Activated CD8-positive, alpha-beta memory T cell treated with anti-CD3 and anti-CD28 coated beads, Interleukin-2, amount 50 U/mL, for 1 hour (primary cell): ENCODE measurements around the gene CCL11.

ENCODE experiments used
- DNase-seq: peaks from one replicate; pipeline ENCODE4 v3.0.0-alpha.2; 2020; ENCODE audit errors: extremely low read depth

The CCL11 gene

DNA sequence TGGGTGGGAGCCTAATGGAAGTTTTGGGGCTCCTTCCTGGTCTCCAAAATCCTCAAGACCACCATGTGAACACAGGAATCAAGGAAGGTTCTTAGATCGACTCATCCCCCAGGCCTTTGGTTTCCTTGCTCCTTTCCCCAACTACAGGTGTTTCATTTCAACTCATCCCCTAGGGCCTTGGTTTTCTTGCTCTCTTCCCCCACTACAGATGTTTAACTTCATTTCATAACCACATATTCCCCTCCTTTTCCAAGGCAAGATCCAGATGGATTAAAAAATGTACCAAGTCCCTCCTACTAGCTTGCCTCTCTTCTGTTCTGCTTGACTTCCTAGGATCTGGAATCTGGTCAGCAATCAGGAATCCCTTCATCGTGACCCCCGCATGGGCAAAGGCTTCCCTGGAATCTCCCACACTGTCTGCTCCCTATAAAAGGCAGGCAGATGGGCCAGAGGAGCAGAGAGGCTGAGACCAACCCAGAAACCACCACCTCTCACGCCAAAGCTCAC lies at the start of gene CCL11:
Gene CCL11 (plus strand): TSS at position 457 of the 507 bp plus-strand sequence. CDS start 67 bp downstream, outside the sequence.
- no peak for DNase-seq

DNA sequence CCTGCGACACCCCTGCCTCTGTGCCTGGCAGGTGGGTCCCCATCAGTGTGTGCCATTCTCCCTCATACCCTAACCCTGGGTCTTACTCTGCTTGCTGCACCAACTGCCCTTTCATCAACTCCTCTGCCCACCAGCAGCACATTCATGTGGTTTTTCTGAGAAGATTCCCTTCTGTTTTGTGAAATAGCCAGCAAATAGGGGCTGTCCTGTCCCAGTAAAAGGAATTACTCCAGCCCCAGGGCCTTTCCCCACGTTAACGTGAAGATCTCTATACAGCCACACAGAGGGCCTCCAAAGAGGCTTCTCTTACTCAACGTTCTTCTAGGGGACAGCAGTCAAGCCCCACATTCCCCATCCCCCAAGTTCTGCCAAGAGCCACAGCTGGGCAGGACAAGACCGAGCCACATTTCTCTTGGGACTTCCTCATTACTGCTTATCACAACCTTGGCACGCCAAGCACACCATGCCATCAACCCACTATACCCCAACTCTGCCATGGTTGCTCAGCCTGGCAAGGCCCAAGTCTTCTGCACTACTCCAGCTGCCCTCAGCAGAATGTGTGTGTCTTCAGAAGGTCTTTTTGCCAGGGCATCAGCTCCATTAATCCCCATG lies 49.2 kb upstream of the CCL11 start:
- no peak for DNase-seq

DNA sequence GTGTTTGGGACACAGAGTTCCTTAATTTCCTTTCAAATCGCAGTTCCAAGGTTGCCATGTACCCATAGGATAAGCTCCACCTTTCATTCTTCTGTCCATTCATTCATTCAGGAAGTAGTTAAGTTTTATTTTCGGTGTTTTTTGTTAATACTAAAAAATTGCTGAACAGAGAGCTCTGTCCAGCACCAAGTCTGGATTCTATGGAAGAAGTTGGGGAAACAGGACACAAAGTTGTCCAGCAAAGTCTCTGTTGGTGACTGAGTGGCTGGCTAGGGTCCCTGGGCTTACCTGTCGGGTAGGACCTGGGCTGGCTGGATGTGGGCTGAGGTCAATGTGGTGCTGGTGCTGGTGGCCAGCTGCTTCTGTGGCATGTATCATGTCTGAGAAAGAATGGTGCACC lies 48.1 kb upstream of the CCL11 start:
- DNase-seq = no peak

DNA sequence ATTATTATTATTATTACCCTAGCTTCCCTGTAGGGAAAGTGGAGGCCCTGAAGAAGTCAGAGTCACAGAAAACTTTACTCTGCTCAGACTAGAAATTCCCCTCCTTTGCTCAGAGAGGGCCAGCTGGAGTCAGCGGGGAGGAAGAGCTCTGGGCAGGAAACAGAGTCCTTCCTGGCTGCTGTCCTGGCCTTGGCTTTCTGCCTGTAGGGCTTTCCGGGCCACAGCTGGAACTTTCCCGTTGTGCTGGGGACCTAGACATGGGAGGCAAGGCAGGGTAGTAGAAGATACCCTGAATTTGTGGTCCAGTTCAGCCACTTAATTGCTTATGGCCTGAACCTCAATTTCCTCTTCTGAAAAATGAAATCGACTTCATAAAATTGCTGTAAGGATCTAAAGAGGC lies 44.5 kb upstream of the CCL11 start:
- DNase-seq = no peak

DNA sequence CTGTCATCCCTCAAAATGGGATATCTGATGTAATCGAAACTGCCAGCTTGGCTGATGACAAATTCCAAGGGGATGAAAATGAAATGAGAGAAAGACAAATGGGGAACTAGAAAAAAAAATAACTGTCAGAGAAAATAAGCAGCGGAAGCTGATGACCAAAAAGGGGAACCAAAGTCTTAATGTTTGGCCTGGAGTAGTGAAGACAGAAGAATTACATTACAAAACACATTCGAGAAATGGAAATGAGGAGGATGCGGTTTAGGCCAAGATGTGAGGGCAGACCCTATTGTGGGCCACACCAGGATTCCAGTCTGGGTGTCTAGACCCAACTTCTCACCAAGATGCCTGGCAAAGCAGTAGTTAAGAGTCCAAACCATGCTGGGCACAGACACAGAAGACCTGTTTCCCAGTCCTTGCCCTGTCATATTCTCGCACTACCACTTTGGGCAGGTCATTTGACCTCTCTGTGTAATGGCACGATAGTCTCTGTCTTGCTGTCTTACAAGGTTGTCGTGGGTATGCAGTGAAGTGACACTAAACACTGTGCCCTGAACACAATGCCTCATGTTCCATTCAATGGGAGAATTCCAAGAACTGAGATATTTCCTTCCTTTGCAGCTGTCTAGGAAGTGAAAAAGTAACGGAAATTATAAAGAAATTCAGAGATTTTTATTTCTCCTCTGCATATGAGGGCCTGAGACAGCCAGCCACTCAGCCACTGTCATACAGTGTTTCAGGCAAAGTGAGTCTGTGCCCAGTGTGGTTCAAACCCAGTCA lies 42.8 kb upstream of the CCL11 start:
- DNase-seq = no peak

DNA sequence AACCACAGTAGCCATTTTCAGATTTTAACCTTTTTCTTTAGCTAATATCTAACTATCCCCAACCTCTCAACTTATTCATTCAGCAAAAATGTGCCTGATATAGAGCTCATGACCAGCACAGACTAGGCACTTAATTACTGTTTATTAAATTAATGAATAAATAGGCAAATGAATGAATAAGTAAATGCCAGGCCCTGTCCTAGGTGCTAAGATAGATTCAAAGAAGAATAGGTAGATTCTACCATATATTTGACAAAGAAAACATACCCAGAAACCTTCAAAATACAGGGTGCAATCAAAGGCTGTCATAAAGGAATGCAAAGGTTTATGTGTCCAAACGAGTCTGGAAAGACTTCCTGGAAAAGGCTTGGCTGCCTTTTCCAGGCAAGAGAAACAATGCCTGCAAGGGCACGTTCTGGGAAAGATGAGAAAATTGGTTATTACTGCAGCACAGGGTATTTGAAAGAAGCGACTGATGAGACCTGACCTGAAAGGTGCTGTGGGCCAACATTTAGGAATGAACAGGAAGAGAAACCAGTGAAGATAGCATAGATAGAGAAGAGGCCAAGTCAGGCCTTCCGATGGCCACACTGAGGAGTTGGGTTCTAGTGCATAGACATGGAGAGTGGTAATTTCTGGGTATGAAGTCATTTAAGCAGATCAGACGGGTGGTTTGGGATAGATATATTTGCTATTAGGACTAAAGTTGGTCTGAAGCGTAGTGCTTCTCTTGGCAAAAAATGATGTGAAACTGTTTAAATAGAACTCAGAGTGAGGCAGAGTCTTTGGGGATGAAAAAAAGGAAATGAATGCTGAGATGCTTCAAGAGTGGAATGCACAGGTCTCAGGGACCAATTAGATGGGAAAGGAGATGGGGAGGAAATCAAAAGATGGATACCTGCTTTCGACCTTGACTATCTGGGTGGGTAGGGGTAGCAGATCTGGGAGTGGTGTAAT lies 41.9 kb upstream of the CCL11 start:
- DNase-seq = no peak

DNA sequence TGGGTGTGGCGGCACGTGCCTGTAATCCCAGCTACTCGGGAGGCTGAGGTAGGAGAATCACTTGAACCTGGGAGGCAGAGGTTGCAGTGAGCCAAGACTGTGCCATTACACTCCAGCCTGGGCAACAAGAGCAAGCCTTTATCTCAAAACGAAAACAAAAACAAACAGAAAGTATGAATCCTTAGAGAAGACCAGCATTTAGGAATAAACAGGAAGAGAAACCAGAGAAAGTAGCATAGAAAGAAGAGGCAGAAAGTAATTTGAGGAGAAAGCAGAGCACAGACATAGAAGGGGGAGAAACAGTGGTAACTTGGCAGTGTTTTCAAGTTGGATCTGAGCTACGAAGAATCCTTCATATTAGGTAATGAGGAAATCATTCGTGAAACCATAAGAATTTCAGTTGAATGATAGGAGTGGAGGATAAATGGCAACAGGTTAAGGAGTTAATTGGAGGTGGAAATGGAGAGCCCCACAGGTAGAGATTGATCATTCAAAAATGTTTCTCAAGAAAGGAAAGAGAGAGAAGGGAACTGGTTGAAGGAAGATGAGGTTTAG lies 40.1 kb upstream of the CCL11 start:
- no peak for DNase-seq

DNA sequence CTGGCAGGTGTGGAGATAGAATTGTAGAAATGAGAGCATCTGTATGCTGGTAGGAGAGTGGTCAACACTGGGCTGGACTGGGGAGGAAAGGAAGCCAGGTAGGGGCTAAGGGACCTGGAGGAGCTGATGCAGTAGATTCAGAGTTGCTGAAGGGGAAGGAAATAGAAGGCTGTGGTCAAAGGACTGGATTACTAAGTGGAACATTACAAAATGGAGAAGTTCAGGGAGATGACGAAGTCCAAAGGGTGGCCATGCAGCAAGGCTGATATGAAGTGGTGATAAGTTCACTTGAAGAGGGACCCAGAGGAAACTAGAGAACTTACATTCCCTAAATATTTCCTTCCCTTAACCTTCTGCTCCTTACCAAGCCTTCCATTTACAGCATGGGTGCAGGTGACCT lies 39.1 kb upstream of the CCL11 start:
- DNase-seq = no peak

DNA sequence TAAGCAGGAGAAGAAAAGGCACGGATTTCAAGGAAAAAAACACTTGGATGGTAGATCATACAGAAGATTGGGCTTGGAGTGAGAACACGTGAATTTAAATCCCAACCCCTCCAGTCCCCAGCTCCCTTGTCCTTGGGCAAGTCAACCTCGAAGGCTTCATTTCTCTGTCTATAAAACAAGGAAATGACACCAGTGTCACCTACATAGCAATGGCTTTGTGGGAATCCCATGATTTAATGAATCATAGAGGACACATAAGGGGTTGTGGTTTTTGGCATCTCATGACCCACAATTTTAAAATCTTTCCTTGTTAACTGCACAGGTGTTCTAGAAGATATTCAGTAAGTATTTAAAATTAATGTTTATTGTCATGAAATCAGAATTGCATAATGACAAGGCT lies 38.7 kb upstream of the CCL11 start:
- DNase-seq = no peak

DNA sequence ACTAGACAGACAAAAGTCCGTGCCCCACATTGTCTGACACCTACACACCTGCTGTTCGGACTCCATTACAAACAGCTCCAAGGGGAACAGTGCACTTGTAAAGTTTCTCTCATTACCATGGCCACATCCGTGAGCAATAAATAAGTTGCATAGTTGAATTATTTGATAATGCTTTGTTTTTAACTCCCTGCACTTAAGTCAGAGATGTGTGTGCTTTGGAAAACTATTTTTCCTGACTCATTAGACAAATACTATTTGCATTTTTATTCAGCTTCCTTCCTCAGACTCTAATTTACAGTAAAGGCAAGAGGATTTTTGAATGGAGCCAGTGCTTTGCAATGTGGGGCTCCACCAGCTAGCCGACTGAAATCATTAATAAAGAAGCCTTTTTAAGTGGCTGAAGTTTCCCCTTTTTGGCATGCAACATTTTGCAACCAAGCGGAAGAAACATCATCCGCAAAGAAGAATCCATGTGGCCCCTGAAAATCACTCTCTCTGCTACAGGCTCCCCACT lies 37.0 kb upstream of the CCL11 start:
- no peak for DNase-seq

DNA sequence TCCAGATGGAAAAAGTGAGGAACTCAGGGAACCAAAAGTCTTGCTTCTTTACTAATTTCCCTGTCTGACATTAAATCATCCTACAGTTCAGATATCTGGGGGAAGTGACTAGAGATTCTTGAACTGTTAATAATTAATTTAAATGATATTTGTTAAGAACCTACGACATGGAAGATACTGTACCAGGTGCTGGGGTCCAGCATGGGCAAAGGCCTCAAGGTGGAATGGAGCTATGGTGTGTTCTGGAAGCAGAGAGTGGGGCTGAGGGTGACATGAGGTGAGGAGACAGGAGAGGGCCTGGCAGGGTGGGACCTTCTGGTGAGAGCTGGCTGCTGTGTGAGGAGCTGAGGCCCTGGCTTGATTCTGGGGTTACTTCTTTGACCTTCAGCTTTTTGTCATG lies 36.5 kb upstream of the CCL11 start:
- no peak for DNase-seq

DNA sequence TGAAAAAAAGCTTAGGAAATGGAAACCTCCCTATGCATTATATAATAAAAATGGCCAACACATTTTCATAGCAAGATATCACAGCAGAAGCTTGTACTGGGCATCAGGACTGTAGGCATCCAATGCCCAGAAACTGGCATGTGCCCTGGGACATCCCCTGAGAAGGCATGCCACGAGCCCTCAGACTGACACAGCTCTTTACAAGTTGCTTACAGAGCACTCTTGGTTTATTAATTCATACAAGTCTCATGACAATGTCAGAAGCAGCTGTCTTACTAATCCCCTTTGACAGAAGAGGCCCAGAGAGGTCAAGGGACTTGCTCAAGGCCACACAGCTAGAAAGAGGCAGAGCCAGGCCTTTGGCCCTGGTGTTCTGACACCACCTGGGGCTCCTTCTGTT lies 36.1 kb upstream of the CCL11 start:
- DNase-seq = no peak

DNA sequence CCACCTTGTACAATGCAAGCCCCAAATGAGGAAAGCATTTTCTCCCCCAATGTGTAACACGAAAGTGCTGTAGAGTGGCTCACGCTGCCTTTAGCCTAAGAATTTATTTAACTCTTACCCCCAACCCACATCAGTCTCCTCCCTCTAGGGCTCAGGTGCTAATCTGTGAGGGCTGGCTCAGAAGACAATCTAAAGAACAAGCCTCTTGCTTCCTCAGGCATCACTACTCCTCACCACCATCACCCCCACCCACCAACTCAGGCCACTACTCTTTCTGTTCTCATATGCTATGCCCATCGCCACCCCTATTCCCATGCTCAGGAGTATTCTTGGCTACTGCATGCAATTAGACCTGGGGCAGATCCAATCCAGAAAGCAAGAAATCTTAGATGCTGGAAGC lies 34.4 kb upstream of the CCL11 start:
- DNase-seq = no peak

DNA sequence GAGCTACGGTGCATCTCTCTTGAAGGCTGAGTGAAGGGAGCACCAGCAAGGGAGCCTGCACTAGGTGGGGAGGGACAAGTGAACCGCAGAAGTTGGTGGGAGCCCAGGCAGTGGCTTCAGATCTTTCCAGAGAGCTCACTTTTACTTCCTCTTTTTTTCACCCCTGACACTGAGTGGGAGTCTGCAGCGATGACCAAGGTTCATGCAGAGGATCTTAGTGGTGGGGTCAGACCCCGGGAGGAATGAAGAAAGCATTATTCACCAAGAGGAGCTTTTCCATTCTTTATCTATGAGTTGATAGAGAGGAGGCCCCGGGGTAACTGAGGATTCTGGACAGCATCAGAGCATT lies 33.5 kb upstream of the CCL11 start:
- DNase-seq = no peak

DNA sequence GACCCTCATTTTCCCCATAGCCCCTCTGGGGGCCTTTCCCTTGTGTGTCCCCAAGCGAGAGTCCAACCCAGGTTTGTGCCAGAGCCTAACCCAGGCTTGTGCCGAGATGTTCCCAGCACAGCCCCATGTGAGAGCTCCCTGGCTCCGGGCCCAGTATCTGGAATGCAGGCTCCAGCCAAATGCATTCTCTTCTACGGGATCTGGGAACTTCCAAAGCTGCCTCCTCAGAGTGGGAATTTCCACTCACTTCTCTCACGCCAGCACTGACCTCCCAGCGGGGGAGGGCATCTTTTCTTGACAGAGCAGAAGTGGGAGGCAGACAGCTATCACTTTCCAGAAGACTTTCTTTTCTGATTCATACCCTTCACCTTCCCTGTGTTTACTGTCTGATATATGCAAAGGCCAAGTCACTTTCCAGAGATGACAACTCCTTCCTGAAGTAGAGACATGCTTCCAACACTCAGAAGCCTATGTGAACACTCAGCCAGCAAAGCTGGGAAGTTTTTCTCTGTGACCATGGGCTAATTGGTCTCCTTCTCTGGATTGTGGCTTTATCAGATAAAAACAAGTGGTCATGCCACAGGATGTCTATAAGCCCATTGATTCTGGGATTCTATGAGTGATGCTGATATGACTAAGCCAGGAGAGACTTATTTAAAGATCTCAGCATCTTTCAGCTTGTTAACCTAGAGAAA lies 33.0 kb upstream of the CCL11 start:
- no peak for DNase-seq

DNA sequence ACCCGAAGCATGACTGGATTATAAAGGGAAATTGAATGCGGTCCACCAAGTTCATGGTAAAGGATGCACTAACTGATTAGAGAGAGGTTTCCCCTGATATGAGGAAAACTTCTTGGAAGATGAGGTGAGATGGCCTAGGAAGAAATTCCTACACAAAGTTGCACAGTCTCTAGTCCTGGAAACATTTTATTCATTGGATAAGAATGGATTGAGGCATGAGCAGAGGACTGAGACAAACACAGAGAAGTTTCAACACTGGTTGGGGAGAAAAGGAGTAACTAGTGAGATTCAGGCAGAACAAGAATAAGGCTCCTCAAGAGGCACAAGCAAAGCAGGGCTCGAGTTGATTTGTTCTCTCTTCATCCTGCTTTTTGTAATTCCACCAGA lies 32.4 kb upstream of the CCL11 start:
- DNase-seq = no peak

DNA sequence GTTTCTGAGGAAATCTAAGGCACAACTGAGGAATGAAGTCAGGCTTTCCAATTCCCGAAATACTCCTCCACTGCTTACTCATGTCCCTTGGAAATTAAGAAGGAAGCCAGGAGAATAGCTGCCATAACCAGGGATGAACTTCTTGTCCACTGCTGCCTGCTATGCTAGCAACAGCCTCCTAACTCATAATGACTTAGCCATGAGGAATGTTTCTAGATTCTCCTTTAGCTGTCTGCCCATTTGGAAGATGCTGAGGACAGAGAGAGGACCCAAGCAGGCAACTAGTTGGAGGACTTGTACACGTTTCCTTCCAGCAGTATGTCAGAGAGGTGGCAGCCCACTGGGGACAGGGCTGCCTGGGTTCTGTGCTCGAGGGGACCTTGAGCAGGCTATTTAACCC lies 31.4 kb upstream of the CCL11 start:
- DNase-seq = no peak

DNA sequence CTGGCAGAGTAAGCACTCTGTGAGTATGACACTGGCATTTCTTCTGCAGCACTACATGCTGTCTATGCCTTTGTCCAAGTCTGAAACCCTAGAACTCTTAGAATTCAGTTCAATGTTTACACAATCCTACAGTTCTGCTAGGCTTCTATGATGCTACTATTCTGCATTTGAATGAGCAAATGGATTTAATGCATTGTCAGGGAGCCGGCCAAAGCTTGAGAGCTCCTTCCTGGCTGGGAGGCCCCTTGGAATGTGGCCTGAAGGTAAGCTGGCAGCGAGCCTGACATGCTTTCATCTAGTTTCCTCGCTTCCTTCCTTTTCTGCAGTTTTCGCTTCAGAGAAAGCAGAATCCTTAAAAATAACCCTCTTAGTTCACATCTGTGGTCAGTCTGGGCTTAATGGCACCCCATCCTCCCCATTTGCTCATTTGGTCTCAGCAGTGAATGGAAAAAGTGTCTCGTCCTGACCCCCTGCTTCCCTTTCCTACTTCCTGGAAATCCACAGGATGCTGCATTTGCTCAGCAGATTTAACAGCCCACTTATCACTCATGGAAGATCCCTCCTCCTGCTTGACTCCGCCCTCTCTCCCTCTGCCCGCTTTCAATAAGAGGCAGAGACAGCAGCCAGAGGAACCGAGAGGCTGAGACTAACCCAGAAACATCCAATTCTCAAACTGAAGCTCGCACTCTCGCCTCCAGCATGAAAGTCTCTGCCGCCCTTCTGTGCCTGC lies 30.7 kb upstream of the CCL11 start, which contains the start of gene CCL2:
Gene CCL2 (plus strand): TSS at position 635 of the 730 bp plus-strand sequence. CDS start 65 bp downstream, at position 700.
- no peak for DNase-seq

DNA sequence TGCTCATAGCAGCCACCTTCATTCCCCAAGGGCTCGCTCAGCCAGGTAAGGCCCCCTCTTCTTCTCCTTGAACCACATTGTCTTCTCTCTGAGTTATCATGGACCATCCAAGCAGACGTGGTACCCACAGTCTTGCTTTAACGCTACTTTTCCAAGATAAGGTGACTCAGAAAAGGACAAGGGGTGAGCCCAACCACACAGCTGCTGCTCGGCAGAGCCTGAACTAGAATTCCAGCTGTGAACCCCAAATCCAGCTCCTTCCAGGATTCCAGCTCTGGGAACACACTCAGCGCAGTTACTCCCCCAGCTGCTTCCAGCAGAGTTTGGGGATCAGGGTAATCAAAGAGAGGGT lies 30.2 kb upstream of the CCL11 start:
- no peak for DNase-seq

DNA sequence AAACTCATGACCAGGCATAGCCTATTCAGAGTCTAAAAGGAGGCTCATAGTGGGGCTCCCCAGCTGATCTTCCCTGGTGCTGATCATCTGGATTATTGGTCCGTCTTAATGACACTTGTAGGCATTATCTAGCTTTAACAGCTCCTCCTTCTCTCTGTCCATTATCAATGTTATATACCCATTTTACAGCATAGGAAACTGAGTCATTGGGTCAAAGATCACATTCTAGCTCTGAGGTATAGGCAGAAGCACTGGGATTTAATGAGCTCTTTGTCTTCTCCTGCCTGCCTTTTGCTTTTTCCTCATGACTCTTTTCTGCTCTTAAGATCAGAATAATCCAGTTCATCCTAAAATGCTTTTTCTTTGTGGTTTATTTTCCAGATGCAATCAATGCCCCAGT lies 29.7 kb upstream of the CCL11 start:
- DNase-seq = no peak
